HepG2 (cell line): Measurements from ENCODE around the gene OSBPL10.

ENCODE experiments used
- ARID3A ChIP-seq: IDR thresholded peaks from 2 replicates; pipeline ENCODE4 v1.6.1; 2012; ENCODE audit warnings: low read depth, low read length, improper control_type of control experiment
- ATF6 ChIP-seq: sonication (generic); formaldehyde crosslinking; conservative IDR thresholded peaks from 2 replicates; pipeline ENCODE4 v1.4.0; 2020; ENCODE audit warnings: missing genetic modification reagents
- CBFB ChIP-seq: sonication (generic); formaldehyde crosslinking; IDR thresholded peaks from 2 replicates; pipeline ENCODE4 v1.4.0; 2020; ENCODE audit warnings: missing genetic modification reagents
- GTF2F1 ChIP-seq: fragments of 150-350 bp; IDR thresholded peaks from 2 replicates; pipeline ENCODE4 v1.6.1; 2014; ENCODE audit warnings: low read length
- NCOA1 ChIP-seq: sonication (generic); formaldehyde crosslinking; IDR thresholded peaks from 2 replicates; pipeline ENCODE4 v1.9.0; 2021; ENCODE audit warnings: missing genetic modification reagents
- POLR2A ChIP-seq, 2 experiments: IDR thresholded peaks; 2 replicates each; pipeline ENCODE4 v1.6.1; 2011; ENCODE audit warnings: low read depth in 2 of 2, low read length in 2 of 2, mild to moderate bottlenecking in 1 of 2, moderate library complexity in 1 of 2; ENCODE audit not compliant: insufficient read depth in 1 of 2
- ZBTB2 ChIP-seq: sonication (generic); formaldehyde crosslinking; IDR thresholded peaks from 2 replicates; pipeline ENCODE4 v1.8.0; 2022; ENCODE audit warnings: low read depth, missing genetic modification reagents
- ZFP41 ChIP-seq: sonication (generic); formaldehyde crosslinking; IDR thresholded peaks from 2 replicates; pipeline ENCODE4 v1.4.0; 2020; ENCODE audit warnings: mild to moderate bottlenecking, missing genetic modification reagents, borderline replicate concordance
- ZSCAN29 ChIP-seq: sonication (generic); formaldehyde crosslinking; conservative IDR thresholded peaks from 2 replicates; pipeline ENCODE4 v1.4.0; 2020; ENCODE audit warnings: mild to moderate bottlenecking, missing genetic modification reagents

- TF ChIP-seq ZSCAN29: no peak
- TF ChIP-seq CBFB (CRISPR knock-in tag): no peak
- no peak for TF ChIP-seq ARID3A
- TF ChIP-seq ATF6 (CRISPR knock-in tag): no peak
- TF ChIP-seq NCOA1 (CRISPR knock-in tag): no peak
- TF ChIP-seq POLR2A (IDR thresholded peaks at IDR 0.05; ENCODE audit: insufficient read depth in 1 of 2, low read depth in 2 of 2, low read length in 2 of 2): no peak
- no peak for TF ChIP-seq GTF2F1
- no peak for TF ChIP-seq ZBTB2 (CRISPR knock-in tag)
- no peak for TF ChIP-seq ZFP41 (CRISPR knock-in tag)
Observed at GRCh38 chr3:31714495-31715280, 266.4 kb downstream of the OSBPL10 start.
